CD4-positive, alpha-beta T cell treated with Interferon gamma for 1 hour (primary cell): ENCODE data around the gene DIP2C.
"Not testable (repeated sequence)": the region's sequence is repeated elsewhere in the genome, so short reads cannot be mapped to it uniquely, and the experiment has no call there.

ENCODE experiments used
- DNase-seq: peaks from one replicate; pipeline ENCODE4 v3.0.0-alpha.2; 2020

Gene DIP2C

DNA sequence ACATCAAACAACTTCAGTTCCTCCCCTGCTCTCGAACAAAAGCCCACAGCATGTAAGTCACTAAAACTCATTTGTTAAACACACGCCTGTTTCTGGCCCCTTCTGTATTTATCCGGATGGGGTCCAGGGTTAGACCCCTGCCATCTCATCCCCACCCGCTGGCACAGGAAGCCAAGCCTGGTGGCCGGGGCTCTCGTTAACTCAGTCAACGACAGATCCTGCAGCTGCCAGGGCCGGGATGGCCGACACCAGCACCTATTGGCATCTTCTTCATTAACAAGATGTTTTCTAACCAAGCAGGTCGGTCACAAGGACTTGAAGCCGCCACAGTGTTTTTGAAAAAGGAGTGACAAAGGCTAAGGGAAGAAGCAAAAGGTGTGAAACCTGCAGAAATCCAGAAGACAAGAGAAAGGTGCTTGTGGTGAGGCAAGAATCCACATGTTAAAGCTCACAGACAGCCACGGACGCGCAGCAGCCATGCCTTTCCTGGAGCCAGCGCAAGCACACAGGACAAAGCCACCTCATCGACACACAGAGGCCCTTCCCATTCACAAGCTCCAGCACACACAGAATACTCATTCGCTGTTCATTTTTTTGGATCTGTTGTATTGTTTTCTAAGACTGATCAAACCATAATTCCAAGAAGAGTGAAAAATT, 202.7 kb downstream of the DIP2C start:
- no peak for DNase-seq

DNA sequence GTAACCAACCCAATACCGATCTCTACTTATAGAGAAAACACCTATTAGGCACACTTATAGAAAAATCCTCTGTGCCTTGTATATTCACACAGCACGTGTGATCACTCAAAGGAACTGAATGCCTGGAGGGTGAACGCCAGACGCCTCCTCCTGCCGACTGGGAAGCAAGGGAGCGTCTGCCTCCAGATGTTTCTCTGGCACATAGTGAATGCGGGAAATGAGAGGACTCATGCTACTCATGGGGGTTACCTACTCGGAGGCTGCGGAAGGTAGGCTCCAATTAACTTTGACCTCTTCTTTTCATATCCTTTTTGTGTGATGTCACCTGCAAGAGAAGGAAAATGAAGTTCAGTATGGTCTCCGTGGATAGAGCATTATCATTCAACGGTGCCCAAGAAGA, 203.3 kb downstream of the DIP2C start:
- no peak for DNase-seq

DNA sequence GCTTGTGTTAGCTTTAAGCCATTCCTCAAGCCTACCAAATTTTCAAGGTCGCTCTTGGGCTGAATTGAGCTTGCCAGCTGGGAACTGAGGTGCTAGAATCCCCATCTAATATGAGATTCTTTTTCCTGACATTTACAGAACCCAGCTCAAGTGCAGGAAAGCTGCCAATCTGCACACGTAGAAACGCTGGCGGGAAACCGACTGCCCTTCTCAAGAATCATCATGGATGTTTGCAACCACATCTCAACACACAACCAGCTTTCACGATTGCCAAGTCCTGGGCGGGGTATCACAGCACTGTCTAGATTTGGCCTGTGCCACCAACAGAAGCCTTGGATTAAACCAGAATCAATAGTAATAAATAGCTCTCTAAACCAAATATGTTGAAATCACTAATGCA, 203.7 kb downstream of the DIP2C start:
- no peak for DNase-seq

DNA sequence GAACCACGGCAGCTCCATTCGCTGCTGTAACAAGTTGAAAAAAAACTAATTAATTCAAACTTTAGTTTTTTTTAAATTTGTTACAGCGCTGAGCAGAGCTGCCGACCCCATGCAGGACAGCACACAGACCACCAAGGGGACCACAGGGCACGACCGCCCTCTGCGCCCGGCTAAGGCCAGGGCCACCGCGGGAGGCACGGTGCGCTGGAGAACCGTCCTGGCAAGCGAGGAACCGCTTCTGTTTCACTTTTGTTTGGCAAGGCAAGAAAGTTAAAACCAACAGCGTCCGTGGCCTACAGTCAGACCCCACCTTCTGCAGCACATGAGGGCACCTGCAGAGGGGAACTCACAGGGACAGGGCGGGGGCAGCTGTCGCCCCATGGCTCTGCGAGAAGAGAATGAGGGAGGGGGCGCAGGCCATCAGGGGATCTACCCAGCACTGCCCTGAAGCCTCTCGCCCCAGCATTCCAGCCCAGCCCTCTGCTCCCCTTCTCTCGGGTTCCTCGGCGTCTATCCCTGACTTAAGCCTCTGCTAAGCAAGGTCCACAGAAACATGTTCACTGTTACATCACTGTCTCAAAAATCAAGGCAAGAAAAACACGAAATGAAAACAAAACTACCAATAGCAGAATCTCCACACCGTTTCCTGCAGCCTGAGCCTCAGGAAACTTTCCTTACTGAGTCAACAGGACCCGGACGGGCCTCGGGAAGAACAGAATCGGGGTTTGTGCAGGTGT, 204.4 kb downstream of the DIP2C start:
- peak; percentile 13 for DNase-seq

DNA sequence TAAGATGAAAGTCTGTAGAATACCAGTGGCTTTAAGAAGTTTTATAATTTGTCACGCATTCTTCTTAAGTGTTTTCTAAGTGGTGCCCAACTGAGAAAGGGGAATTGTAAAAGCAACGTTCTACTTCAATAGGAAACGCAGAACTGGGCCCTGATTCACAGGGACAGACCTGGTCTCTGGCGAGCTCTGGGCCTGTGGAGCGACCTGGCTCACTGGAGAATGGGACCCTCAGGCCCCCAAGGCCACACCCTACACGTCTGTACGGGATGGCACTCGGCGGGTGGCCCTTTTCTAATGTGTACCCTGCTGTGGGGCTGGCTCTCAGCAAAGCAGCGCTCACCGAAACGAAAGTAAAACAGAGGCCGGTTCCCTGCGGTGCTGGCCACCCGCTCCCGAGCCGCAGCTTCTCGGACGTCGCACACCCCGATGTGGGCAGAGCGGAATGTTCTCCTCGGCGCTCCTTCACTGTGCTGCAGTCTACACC, 205.0 kb downstream of the DIP2C start:
- DNase-seq = no peak

DNA sequence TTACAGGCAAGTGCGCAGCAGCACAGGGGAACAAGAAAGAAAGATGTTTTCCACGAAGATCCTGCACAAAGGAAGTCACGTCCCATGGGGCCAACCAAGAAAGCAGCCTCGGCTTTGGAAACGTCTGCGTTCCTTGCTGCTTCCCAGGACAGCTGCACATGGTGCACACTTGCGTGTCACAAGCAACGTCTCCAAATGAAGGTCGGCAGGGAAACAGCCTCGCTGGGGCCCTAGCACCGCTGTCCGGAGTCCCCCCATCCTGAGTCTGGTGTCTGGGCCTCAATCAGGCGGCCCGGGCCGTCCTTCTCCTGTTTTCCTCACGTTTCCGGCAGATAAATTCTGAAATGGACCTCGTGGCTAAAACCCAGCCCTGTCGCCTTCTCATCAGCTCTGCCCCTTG, 206.2 kb downstream of the DIP2C start:
- DNase-seq = no peak

DNA sequence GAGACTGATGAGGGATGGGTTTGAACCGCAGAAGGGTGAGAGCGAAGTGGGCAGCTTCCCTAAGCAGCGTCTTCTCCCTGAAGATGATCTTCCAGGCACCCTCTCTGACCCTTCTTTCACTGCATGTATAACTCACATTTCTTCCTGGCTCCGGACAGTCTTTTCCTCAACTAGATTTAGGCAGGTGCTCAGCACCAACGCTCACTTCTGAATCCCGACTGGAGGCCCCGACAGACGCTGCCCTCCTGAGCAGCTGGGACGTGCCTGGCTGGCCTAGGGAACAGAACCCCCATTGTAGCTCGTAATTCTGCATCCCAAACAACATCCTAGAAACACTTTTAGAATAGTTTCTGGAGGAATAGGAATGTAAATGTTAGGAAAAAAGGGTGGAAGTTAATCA, 206.6 kb downstream of the DIP2C start:
- DNase-seq = no peak

DNA sequence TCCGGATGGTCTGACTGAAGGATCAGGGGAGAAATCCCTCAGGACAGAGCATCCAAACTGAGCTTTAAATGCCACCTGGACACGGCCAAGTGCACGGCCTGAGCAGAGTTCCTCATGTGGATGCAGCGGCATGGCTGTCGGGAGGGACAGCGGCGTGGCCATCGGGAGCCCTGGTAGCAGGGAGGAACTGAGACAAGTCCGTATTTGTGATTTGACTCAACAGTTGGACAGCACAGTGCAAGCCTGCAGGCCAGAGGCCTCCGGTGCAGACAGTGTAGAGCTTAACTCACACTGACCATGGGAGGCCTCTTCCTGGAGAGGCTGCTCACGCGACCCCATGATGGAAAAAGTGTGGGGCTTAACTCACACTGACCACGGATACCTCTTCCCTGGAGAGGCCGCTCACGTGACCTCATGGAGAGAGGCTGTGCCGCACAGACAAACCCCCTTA, 207.4 kb downstream of the DIP2C start:
- no peak for DNase-seq

DNA sequence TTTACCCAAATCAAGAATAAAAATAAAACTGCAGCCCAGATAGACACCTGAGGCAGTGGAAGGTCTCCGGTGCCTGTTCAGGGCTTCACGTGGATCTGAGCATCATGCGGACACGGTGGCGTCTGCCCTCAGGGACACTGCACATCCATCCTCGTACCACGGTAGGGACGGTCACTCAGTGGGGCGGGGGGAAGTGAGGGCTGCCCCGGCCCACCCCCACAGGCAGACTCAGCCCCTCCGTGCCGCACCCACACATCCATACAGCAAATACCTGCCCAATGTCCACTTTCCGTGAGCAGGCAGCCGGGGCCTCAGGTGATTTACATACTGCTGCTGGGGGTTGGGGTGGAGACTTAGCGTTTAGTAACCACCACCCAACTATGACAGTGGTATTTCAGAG, 207.8 kb downstream of the DIP2C start:
- DNase-seq = no peak

DNA sequence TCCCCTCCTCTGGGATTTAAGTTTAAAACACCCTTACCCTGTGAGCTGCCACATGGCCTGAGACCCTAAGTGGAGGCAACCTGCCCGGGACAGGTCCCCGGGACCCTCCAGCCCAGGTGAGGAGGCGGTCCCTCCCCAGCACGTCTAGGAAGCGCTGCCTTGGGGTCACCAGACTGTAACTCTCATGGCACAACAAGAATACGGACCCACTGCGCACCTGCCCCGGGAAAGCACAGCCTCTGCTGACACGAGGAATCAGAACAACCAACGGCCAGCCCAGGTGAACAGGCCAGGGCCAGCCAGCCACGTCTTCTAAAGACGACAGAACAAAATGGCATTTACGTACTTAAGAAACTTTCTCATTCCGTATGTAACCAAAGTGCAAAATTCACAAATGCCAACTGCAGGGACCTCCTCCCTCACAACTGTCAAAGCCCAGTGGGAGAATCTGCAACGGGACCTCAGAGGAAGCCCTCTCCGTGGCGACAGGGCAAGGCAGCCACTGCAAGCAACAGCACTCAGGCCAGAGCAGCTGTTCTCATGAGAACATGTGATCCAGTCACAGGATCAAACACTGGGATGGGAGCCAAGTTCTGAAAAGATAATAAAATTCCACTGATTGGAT, 208.4 kb downstream of the DIP2C start:
- no peak for DNase-seq

DNA sequence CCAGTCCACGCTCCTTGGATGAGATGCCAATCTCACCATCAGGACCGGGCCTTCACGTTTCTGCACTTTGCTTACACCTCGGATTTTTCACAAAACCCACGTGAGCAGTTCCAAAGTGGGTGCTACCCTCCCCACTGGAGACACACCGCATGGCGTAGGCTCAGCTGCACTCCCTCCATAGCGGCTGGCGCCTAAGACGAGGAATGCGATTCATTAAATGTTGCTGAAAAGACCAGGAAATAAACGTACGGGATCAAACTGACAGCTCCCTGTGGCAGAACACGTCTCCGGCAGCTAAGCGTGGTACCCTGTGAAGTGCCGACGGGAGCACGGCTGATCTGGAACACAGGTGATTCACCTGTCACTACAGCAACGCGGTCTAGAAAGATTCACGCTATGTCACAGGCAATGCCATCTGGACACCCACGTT, 209.0 kb downstream of the DIP2C start:
- no peak for DNase-seq

DNA sequence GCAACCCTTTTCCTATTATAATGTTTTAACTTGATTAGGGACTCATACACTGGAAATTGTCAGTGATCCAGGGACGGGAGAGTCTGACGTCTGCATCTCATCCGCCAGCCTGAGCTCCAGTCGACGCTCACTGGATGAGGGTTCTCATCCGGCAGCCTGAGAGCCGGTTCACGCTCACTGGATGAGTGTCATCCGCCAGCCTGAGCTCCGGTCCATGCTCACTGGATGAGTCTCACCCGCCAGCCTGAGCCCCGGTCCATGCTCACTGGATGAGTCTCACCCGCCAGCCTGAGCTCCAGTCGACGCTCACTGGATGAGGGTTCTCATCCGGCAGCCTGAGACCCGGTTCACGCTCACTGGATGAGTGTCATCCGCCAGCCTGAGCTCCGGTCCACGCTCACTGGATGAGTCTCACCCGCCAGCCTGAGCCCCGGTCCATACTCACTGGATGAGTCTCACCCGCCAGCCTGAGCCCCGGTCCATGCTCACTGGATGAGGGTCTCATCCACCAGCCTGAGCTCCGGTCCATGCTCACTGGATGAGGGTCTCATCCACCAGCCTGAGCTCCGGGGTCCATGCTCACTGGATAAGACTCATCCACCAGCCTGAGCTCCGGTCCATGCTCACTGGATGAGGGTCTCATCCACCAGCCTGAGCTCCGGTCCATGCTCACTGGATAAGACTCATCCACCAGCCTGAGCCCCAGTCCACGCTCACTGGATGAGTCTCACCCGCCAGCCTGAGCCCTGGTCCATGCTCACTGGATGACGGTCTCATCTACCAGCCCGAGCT, 209.6 kb downstream of the DIP2C start:
- DNase-seq = not testable (repeated sequence)

DNA sequence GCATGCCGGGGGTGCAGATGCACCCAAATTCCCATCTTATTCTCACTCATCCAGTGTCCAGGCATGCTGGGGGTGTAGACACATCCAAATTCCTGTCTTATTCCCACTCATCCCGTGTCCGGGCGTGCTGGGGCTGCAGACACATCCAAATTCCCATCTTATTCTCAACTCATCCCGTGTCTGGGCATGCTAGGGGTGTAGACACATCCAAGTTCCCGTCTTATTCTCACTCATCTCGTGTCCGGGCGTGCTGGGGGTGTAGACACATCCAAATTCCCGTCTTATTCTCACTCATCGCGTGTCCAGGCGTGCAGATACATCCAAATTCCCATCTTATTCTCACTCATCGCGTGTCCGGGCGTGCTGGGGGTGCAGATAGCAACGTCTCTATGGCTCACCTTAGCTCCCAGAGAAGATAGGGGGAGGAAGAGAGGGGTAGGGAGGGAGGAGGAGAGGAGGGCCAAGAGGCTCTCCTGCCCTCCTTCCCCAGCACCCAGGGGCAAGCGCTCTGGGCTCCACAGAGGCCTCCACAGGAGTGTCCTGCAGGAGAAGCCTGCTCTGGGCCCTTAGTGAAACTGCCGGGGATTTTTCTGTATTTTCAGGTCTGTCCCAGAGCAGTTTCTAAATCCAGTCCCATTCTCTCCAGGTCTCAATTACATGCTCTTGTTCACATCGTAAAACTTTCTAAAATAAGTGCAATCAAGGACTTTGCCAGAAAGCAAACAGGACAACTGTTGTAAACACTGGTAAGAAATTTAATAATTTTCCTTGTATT, 210.8 kb downstream of the DIP2C start:
- DNase-seq = no peak

DNA sequence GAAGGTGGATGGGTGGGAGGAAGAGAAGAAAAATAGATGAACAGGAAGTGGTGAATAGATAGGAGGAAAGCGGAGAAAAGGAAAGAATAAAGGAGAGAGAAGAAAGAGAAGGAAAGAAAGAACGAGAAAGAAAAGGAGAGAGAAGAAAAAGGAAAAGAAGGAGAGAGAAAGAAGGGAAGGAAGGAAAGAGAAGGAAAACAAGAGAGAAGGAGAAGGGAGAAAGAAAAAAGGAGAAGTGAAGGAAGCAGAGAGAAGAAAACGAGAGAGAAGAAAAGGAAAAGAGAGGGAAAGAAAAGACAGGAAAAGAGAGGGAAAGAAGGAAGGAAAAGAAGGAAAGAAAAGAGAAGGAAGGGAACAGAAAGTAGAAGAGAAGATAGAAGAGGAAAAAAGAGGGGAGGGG, 211.8 kb downstream of the DIP2C start:
- no peak for DNase-seq

DNA sequence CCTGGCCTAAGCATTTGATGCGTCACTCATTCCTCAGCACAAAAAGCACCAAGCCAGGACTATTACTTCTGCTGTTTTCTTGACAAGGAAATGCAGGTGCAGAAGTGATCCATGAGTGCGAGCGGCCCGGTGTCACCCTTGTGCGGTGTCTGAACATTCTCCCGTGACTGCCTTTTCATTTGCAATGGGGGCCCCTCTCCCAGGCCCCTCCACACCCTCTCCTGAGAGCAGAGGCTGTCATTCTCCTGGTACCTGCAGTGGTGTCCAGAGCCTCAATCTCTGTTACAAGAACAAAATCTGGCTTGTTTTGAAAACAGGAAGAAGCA, 213.1 kb downstream of the DIP2C start:
- DNase-seq = no peak

DNA sequence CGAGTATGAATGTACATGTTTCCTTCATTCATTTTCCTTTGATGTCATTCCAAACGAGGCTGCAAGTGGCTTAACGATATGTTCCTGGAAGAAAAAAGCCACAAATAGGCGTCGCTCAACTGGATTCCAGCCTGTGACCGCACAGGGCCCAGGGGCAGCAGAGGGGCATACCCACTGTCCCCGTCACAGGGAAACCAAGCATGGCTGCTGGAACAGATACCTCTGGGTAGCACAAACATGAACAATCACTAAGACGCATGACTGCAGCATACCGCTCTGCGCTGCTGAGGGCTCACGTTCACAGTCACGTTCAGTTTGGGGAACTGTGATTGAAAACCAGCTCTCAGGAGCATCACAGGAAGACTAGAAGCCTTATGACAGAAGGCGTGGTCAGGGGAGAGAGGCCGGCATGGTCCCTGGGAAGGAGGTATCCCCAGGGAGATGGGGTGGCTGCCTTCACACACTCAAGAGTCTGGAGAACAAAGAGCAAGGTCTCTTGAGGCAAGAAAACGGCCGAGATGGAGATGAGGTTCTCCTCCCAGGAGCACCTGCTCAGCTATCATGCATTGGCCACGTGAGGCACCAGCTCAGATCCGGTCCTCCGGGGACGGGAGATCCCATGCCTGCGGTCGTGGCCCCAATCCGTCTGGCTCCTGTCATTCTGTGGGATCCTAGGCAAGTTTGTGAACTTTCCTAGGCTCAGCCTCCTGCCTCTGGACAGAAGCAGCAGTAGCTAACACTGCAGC, 213.6 kb downstream of the DIP2C start:
- no peak for DNase-seq

DNA sequence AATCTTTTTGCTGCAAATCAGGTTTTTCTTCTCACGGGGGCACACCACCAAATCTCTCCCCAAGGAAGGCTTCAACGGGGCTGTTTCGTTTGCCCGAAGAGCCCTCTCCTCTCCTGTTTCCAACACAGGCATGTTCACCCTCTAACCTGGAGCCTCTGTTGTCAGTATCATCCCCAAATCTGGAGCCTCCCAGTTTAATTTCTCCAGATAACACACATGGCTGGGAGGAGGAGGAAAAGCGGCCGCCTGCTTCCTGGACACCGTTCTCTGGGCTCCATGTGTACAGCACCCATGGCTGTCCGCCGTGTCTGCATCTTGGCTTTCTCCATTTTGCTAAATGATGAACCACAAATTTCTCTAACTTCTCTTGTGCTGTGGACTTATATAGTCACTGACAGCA, 214.5 kb downstream of the DIP2C start:
- no peak for DNase-seq

DNA sequence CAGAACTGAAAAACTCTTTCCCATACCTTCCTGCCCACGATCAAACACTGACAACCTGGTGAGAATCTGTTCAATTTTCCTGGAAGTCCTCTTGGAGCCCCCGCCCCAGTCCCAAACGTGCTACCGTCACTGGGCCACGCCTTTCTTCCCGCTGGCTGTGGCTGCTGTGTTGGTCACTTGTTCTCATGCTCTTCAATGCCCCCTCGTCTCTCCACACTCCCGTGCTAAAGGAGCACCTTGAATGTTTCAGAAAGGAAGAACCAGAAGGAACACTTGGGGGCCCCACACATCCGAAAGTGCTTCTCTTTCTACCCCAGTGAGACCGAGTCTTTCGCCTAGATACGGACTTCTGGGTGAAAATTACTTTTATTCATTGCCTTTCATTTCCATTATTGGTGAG, 215.1 kb downstream of the DIP2C start:
- no peak for DNase-seq

DNA sequence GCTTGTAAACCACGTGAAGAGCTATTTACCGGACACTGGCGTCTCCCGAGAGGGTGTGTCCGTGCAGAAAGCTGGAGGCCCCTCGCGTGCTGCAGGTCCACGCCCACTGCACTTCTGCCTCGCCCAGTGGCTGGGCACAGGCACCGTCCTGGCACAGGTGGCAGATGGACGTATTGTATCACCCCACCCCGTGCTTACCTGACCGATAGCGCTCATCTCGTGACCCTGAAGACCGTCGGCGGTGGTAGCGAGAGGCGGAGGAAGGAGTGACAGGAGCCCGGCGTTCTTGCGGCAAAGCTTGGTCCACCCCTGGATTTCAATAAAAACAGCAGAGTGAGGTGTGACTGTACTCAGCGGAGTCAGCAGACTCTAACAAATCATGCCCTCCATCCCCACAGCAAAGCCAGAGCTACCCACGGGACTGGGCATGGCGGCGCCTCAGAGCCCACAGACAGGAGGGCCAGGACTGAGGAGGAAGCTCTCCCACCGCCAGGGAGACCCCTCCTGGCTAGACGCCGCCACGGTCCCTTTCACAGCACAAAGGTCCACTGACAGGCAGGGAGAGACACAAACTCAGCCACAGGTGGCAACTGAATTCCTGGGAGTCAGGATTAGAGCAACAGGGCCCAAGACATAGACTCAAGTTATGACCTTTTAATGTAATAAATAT, 217.1 kb downstream of the DIP2C start:
- DNase-seq = no peak

DNA sequence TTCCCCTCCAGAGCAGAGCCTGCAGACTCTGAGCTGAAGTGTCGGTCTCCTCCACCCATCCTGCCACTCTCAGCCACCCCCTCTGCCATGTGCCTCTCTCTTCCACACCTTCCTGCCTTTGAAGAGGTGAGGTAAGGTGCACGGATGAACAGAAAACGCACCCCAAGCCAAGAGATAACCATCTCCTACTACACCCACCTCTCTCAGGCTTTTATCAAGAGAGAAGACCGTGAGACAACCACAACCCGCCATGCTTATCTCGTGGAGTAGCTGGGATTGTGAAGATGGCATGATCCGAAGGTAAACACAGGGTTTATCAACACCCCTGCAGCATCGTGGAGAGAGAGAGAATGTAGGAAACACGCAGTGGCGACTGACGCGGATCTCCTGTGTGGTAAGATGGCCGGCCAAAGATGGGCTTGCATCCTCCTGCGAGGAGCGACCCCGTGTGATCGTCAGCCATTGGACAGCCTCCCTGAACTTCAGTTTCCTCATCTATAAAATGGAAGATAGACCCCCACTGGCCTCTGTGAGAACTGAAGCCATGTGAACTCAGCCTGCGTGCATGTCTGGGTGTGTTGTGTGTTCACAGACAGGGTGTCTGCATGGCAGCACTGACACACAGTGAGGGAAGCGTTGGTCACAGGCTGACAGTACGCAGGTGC, 219.0 kb downstream of the DIP2C start:
- peak; percentile 47 for DNase-seq

DNA sequence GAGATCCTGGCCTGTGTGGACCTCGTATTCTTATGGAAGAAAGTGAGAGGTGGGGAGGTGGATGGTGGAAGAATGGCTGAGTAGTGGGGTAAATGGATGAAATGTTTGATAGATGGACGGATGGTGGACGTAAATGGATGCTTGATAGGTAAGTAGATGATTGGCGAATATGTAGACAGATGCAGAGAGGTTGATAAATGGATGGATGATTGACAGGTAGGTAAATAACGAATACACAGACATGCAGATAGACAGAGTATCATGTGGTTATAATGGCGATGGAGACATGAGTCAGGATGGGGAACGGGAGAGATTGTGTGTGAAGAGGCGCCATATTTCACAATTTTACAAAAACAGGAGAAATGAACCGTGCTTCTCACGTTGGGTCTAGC, 219.5 kb downstream of the DIP2C start:
- DNase-seq = no peak
